NCI-H510A treated with DMSO at 0.1 percent for 48 hours (cell line): ENCODE measurements around the gene NOVA1.
"Not testable (repeated sequence)": the region's sequence is repeated elsewhere in the genome, so short reads cannot be mapped to it uniquely, and the experiment has no call there.

Experiments
- DNase-seq: peaks from one replicate; lab custom pipeline; 2025; lab: John Stamatoyannopoulos, UW

The NOVA1 gene

DNA sequence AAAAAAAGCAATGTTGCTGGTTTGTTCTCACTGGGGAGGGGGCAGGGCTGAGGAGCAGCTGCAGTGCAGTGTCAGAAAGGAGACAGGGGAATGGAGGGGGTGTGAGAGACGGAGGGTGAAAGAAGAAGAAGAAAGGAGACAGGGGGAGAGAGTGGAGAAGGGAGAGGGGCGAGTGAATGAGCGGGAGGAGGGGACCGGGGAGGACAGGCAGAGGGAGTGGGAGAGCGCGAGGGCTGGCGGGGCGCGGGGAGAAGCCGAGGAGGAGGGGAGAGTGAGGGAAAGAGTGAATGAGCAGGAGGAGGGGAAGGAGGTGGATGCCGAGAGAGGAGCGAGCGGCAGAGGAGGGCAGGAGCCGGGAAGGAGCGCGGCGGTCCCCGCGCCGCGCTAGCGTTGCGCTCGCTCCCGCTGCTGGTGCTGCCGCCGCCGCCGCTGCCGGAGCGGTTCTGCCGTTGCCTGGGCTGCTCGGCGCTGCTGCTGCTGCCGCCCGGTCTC lies at the start of gene NOVA1:
Gene NOVA1, minus strand, starts transcription at position 445 of the 492 bp plus-strand sequence. CDS start 597 bp downstream, outside the sequence.
- DNase-seq, result peak; percentile 80

DNA sequence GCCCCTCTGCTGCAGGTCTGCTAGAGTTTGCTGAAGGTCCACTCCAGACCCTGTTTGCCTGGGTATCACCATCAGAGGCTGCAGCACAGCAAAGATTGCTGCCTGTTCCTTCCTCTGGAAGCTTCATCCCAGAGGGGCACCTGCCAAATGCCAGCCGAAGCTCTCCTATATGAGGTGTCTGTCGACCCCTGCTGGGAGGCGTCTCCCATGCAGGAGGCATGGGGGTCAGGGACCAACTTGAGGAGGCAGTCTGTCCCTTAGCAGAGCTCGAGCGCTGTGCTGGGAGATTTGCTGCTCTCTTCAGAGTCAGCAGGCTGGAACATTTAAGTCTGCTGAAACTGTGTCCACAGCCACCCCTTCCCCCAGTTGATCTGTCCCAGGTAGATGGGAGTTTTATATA lies 47.2 kb upstream of the NOVA1 start:
- DNase-seq, result not testable (repeated sequence)

GRCh38 chr14:26636561-26636960 lies 38.7 kb upstream of the NOVA1 start:
- DNase-seq, result no peak

DNA sequence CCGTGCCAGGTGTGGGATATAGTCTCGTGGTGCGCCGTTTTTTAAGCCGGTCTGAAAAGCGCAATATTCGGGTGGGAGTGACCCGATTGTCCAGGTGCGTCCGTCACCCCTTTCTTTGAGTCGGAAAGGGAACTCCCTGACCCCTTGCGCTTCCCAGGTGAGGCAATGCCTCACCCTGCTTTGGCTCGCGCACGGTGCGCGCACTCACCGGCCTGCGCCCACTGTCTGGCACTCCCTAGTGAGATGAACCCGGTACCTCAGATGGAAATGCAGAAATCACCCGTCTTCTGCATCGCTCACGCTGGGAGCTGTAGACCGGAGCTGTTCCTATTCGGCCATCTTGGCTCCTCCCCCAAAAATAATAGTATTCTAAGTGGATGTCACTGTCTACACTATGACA lies 37.1 kb upstream of the NOVA1 start:
- DNase-seq, result not testable (repeated sequence)

- no peak for DNase-seq
Observed at GRCh38 chr14:26626256-26626655, 28.4 kb upstream of the NOVA1 start.

DNA sequence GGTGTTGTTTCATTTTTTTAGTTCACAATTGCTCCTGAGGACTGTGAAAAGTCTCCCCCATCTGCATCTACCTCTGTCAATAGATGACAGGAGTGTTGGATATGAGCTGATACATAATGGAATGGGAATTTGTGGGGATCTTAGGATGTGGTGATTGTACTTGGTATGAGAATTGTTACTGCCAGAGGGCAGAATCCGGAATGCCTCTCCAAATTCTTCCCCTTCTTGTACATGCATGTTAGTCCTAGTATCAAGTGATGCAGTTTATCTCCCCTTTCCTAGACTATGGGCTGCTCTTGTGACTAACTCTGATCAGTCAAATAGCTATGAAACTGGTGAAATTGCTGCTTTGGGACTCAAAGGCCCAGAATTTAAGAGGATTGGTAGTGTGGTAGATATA lies 24.8 kb upstream of the NOVA1 start:
- no peak for DNase-seq

GRCh38 chr14:26621807-26622560 lies 24.2 kb upstream of the NOVA1 start:
- no peak for DNase-seq

DNA sequence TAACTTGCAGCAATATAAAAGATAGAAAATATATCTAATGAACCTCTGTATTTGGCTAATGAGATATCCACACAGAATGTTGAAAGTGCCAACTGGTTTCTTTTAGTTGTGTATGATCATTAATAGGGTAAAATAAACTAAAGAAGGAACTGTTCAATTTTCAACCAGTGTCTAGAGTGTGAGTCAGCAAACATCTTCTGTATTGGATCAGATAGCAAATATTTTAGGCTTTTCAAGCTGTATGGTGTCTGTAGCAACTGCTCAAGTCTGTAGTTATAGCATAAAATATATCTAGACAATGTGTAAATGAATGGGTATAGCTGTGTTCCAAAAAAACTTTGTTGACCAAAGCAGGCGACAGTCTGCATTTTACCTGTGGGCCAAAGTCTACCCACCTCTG lies 23.5 kb upstream of the NOVA1 start:
- no peak for DNase-seq

GRCh38 chr14:26611259-26611658 lies 13.4 kb upstream of the NOVA1 start:
- no peak for DNase-seq

DNA sequence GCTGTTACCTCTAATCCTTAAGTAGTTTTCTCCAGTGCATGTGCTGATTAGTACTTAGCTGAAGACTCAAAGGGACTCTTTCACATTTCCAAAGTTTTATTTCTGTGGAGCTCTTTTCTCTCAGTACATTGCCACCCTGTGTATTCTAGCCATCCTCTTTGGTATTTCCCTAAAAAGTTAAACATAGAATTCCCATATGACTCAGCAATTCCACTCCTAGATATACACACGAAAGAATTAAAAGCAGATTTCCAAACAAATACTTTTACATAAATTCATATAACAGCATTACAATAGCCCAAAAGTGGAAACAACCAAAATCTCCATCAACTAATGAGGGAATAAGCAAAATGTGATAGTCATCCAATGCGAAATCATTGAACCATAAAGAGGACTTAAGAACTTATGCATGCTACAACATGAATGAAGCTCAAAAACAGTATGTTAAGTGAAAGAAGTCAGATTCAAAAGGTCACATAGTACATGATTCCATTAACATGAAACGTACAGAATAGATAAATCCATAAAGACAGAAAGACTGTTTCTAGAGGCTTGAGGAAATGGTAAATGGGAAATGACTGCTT lies 9.0 kb upstream of the NOVA1 start:
- no peak for DNase-seq

DNA sequence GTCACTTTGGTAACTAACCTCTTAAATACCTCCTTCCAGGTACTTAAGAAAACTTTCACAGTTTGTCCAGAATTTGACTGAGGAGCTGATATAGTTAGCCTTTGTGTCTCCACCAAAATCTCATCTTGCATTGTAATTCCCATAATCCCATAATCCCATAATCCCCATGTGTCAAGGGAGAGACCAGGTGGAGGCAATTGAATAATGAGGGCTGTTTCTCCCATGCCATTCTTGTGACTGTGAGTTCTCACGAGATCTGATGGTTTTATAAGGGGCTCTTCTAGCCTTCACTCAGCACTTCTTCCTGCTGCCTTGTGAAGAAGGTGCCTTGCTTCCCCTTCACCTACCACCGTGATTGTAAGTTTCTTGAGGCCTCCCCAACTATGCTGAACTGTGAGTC lies 7.8 kb upstream of the NOVA1 start:
- no peak for DNase-seq

DNA sequence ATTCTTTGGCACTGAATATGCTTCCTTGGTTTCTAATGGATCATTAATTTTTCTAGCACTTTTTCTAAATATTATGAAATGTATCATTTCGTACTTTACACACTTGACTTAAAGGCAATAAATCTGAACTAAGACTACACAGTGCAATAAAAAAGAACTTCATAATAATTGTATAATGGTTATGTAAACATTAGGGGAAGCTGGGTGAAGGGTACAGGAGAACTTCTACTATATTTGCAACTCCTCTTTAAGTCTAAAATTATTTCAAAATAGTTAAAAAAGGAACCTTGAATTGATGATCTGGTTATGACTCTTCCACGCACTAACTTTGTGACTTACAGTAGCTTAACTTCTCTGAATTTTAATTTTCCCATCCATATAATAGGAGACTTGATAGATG lies 5.1 kb upstream of the NOVA1 start:
- no peak for DNase-seq

DNA sequence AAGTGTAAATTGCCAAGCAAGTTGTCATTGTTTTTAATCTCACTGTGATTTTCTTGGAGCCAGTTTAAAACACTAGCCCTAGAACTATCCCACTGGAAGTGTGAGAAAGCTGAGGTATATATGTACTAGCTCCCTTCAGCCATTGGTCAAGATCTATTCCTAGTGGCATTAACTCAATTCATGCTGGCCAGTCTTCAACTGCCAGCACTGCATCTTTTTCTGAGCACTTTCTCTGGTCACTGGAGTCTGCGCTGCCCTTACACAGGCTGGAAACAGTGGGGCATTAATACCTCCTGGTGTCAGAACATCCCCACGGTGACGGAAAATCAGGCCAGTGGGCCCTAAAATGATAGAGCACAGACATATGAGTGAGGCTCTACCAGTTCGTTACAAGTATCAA lies 4.0 kb upstream of the NOVA1 start:
- no peak for DNase-seq

DNA sequence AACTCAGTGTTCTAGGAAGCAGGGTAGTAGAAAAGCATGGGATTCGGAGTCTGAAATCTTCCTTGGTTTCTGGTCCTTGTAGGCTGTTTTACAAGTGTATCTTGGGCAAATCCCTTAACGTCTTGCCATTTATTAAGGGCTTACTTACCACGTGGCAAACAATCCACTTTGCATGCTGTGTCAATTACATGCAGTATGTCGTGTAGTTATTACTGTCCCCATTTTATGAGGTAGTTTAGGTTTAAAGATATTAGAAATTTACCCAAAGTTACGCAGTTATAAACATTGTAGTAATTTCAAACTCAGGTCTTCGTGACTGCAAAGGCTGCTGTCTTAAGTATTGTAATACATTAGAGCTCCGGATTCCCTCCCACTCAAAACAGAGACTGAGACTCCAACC lies 1.5 kb upstream of the NOVA1 start:
- no peak for DNase-seq

- DNase-seq, result peak; percentile 62
Observed at GRCh38 chr14:26598672-26599131, 869 bp upstream of the NOVA1 start.

- peak; percentile 88 for DNase-seq
Observed at GRCh38 chr14:26598081-26598671, 343 bp upstream of the NOVA1 start.

DNA sequence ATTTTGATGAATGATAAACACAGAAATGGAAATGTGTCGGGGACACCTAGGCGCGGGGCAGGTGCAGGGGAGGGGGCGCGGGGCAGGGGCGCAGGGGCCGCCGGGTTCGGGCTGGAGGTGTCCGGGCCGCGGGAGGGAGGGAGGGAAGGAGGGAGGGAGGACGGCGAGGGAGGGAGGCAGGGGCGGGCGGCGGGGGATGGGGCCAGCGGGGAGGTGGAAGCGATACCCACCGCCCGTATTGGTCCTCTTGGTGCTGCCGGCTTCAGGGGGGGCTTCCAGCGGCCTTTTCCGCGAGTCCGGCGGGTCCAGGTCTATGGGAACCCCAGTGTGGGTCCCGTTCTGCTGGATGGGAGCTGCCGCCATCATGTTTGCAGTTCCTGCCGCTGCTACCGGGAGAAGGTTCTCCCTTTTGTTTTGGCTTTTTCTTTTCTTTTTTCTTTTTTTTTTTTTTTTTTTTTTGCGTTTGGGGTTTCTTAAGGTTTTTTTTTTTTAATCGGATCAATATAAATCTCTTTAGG lies 703 bp downstream of the NOVA1 start:
- DNase-seq, result peak; percentile 26

- DNase-seq, result peak; percentile 26
Observed at GRCh38 chr14:26596543-26597061, 1.2 kb downstream of the NOVA1 start.

DNA sequence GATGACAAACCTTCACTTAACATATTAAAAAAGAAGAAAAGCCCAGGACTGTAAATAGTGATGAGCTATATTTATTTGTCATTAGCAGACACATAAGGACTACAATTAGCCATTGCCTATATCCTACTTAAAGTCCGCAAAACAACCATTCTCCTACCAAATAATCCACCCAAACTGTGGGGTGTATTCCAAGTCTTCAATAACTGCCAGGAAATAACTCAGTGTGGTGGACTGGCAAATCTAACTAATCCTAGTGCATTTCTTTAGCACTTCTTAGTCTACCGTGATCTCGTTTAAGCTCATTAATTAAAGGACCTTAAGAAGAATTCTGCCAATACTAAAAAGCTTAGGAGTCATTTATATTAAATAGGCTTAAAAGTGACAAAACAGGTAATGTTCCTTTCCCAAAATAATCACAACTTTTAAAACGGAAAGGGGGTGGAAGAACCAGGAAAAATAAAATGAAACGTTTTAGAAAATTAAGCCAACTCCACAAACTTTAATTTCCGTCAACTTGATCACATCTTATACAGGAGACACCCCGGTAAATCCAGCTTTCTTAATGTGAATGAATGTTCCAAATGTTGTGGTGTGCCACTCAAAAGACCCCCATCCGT lies 1.8 kb downstream of the NOVA1 start:
- DNase-seq, result peak; percentile 23

GRCh38 chr14:26594756-26595545 lies 2.9 kb downstream of the NOVA1 start:
- peak; percentile 18 for DNase-seq

DNA sequence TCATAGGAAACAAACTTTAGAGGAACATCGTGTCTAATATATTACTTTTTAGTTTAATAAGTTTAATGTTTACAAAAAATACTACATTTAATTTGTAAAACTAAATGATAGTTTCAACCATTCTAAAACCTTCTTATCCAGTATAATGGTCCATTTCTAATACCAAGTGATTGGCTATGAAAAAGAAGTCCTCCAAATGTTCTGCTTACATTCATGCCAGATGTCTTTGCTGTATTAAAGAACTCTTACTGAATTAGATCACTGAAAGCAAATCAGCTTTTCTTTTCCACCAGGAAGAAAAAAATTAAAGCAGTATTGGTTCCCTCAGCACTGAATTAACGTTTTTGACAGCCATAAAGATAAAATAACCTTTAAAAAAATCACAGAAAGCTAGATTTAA lies 3.7 kb downstream of the NOVA1 start:
- no peak for DNase-seq
